Measurements from ENCODE around the gene ELMOD1. TPM values are rescaled to one million over a fixed set of nuclear protein-coding genes. Genes with fewer than 3 reads are reported as not detected.
A peak's percentile ranks its signal among the peaks of the same experiment; 100 is the strongest.
"Not testable (repeated sequence)": the region's sequence is repeated elsewhere in the genome, so short reads cannot be mapped to it uniquely, and the experiment has no call there.

ELMOD1 gene
- total and polyA plus RNA-seq, 10 of the 15 experiments (the other 5 are each of a cell fraction or from before 2014, with no cell fraction given): not detected

DNA sequence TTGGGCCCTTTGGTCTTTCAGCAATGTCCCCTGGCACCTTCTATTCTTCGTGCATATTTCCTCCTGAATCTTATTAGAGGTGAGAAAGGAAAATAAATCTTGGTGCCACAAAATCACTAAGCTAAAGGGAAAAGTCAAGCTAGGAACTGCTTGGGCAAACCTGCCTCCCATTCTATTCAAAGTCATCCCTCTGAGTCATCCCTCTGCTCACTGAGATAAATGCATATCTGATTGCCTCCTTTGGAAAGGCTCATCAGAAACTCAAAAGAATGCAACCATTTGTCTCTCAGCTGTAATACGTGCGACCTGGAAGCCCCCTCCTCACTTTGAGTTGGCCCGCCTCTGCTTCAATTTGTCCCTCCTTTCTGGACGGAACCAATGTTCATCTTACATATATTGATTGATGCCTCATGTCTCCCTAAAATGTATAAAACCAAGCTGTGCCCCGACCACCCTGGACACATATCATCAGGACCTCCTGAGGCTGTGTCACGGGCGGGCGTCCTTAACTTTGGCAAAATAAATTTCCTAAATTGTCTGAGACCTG, 24.9 kb upstream of the ELMOD1 start:
- H3K36me3 ChIP-seq (ENCODE audit: control insufficient read depth in 2 of 2, insufficient read depth in 2 of 2, low read length in 1 of 2); in situ Hi-C loops (cut with MboI); ATAC-seq; FAIRE-seq; DNase-seq (ENCODE audit: low read depth, low spot score); H4K20me1 ChIP-seq (ENCODE audit: control insufficient read depth, insufficient read depth); H3K9me3 ChIP-seq (replicated peaks; ENCODE audit: control insufficient read depth, insufficient read depth, low read length); H3K27me3 ChIP-seq (replicated peaks in 1 of 2; ENCODE audit: control insufficient read depth in 2 of 2, insufficient read depth in 2 of 2, low read length in 1 of 2): not testable (repeated sequence)
- ChIA-PET CTCF (interaction anchor here (0.6 to 21.8 kb wide), 8 partner anchors 11 to 315 kb away, joined by 3 to 536 read pairs (median 50); no protein-coding TSS in a partner anchor), RAD21 (ENCODE audit: unreplicated experiment) (interaction anchor here (1.6 to 10.5 kb wide), 4 partner anchors 13 to 205 kb away, joined by 4 to 120 read pairs (median 6); no protein-coding TSS in a partner anchor), POLR2A (interaction anchor here (0.8 kb wide), 1 partner anchor 101 kb away, joined by 3 read pairs; no protein-coding TSS in a partner anchor), SMC1A (ENCODE audit: uncharacterized antibody, unreplicated experiment) (interaction anchor here (0.8 to 11.1 kb wide), 9 partner anchors 9 to 175 kb away, joined by 3 to 249 read pairs (median 6); no protein-coding TSS in a partner anchor)
- H3K27ac ChIP-seq (ENCODE audit: control insufficient read depth, insufficient read depth): peak overlapping the region; percentile 89
- H3K4me3 ChIP-seq: peak overlapping the region; percentile 71
- TSS peak; percentile 81 for BruUV-seq (replicated peaks)
- peak overlapping the region; percentile 99 for H2AFZ ChIP-seq (ENCODE audit: control insufficient read depth, low read depth, low read length)
- H3K79me2 ChIP-seq (ENCODE audit: control insufficient read depth, insufficient read depth, low read length): peaks cover 22% of the 10 kb centered on the region
- H3K9ac ChIP-seq (ENCODE audit: control insufficient read depth, insufficient read depth, low read length): peak overlapping the region; percentile 94
- intact Hi-C loops (cut with micrococcal nuclease; ENCODE audit: unreplicated experiment): loop anchor here (2.0 to 10.0 kb wide), 3 partner anchors 293 to 439 kb away; partner anchors contain the start of genes CUL5 and SLC35F2
- 58% methylated on average over 9 of the region's 9 CpGs for WGBS (ENCODE audit: insufficient coverage, insufficient replicate concordance, low lambda C conversion rate, missing lambda C conversion rate)
- peaks cover 25% of the 10 kb centered on the region for H3K4me1 ChIP-seq (ENCODE audit: control insufficient read depth, insufficient read depth, low read length)
- H3K4me2 ChIP-seq (ENCODE audit: control insufficient read depth, insufficient read depth): peak overlapping the region; percentile 81

DNA sequence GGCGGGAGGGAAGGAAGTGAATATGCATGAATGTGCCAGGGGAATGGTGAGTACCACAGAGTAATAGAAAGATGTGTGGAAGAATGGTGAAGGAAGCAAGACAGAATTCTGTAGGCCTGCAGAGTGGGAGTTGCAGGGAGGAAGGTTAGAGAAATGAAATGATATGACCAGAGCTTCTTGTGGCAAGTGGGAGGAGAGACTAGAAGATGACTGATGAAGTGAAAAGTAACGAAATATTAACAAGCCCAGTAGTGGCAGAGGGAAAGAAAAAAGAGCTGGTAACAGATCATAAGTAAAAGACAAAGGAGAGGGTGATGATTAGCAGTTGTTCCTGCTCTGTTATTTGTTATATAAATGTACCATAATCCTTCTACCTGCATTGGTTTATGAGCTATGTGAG, 24.4 kb upstream of the ELMOD1 start:
- no peak overlapping the region for H3K9ac ChIP-seq (ENCODE audit: control insufficient read depth, insufficient read depth, low read length)
- peaks cover 25% of the 10 kb centered on the region for H3K4me1 ChIP-seq (ENCODE audit: control insufficient read depth, insufficient read depth, low read length)
- peaks cover 22% of the 10 kb centered on the region for H3K79me2 ChIP-seq (ENCODE audit: control insufficient read depth, insufficient read depth, low read length)
- DNase-seq (ENCODE audit: low read depth, low spot score) (no peak), ATAC-seq (no peak), FAIRE-seq (no peak)
- no TSS peak for BruUV-seq (replicated peaks)
- no peaks in the 10 kb centered on the region for H3K27me3 ChIP-seq (replicated peaks in 1 of 2; ENCODE audit: control insufficient read depth in 2 of 2, insufficient read depth in 2 of 2, low read length in 1 of 2)
- intact Hi-C loops (cut with micrococcal nuclease; ENCODE audit: unreplicated experiment) (loop anchor here (10.0 kb wide), 2 partner anchors 328 to 438 kb away; partner anchors contain the start of gene CUL5), in situ Hi-C loops (cut with MboI) (no loop called here)
- no peak overlapping the region for H3K4me2 ChIP-seq (ENCODE audit: control insufficient read depth, insufficient read depth)
- H2AFZ ChIP-seq (ENCODE audit: control insufficient read depth, low read depth, low read length): no peak overlapping the region; the same call in 1 of the 2 replicates
- ChIA-PET SMC1A (ENCODE audit: uncharacterized antibody, unreplicated experiment) (interaction anchor here (1.1 to 11.1 kb wide), 8 partner anchors 8 to 119 kb away, joined by 3 to 249 read pairs (median 6); no protein-coding TSS in a partner anchor), POLR2A (interaction anchor here (0.8 kb wide), 1 partner anchor 101 kb away, joined by 3 read pairs; no protein-coding TSS in a partner anchor), CTCF (interaction anchor here (1.0 to 21.8 kb wide), 8 partner anchors 10 to 204 kb away, joined by 3 to 536 read pairs (median 34); no protein-coding TSS in a partner anchor), RAD21 (ENCODE audit: unreplicated experiment) (interaction anchor here (1.0 to 10.5 kb wide), 5 partner anchors 13 to 204 kb away, joined by 3 to 120 read pairs (median 6); no protein-coding TSS in a partner anchor)
- H3K9me3 ChIP-seq (replicated peaks; ENCODE audit: control insufficient read depth, insufficient read depth, low read length): no peaks in the 10 kb centered on the region
- H4K20me1 ChIP-seq (ENCODE audit: control insufficient read depth, insufficient read depth): no peaks in the 10 kb centered on the region
- H3K36me3 ChIP-seq (ENCODE audit: control insufficient read depth in 2 of 2, insufficient read depth in 2 of 2, low read length in 1 of 2): no peaks in the 10 kb centered on the region
- 57% methylated on average over 2 of the region's 2 CpGs for WGBS (ENCODE audit: insufficient coverage, insufficient replicate concordance, low lambda C conversion rate, missing lambda C conversion rate)
- no peak overlapping the region for H3K27ac ChIP-seq (ENCODE audit: control insufficient read depth, insufficient read depth)
- no peak overlapping the region for H3K4me3 ChIP-seq
- TF ChIP-seq CBX3 (IDR thresholded peaks at IDR 0.05; ENCODE audit: borderline replicate concordance, low read depth) (no peak), STAT3 (IDR thresholded peaks at IDR 0.05; ENCODE audit: low read depth, low read length) (no peak), SREBF1 (IDR thresholded peaks at IDR 0.05; ENCODE audit: low read length) (no peak), YBX1 (IDR thresholded peaks at IDR 0.05) (no peak), WRNIP1 (IDR thresholded peaks at IDR 0.05; ENCODE audit: borderline replicate concordance, low read depth, low read length) (no peak), MTA3 (IDR thresholded peaks at IDR 0.05; ENCODE audit: borderline replicate concordance, low read length) (no peak), SUPT20H (IDR thresholded peaks at IDR 0.05; ENCODE audit: borderline replicate concordance, control insufficient read depth, low read depth, low read length) (no peak), IKZF2 (IDR thresholded peaks at IDR 0.05) (no peak), NR2C2 (IDR thresholded peaks at IDR 0.05; ENCODE audit: borderline replicate concordance, control insufficient read depth, insufficient read length, low read depth) (no peak), CHD1 (IDR thresholded peaks at IDR 0.05; ENCODE audit: low read depth, low read length) (no peak)
- TF ChIP-seq, protein P1, sequence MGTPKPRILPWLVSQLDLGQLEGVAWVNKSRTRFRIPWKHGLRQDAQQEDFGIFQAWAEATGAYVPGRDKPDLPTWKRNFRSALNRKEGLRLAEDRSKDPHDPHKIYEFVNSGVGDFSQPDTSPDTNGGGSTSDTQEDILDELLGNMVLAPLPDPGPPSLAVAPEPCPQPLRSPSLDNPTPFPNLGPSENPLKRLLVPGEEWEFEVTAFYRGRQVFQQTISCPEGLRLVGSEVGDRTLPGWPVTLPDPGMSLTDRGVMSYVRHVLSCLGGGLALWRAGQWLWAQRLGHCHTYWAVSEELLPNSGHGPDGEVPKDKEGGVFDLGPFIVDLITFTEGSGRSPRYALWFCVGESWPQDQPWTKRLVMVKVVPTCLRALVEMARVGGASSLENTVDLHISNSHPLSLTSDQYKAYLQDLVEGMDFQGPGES (IDR thresholded peaks at IDR 0.05): no peak
- TF ChIP-seq, protein P2, sequence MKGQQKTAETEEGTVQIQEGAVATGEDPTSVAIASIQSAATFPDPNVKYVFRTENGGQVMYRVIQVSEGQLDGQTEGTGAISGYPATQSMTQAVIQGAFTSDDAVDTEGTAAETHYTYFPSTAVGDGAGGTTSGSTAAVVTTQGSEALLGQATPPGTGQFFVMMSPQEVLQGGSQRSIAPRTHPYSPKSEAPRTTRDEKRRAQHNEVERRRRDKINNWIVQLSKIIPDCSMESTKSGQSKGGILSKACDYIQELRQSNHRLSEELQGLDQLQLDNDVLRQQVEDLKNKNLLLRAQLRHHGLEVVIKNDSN (IDR thresholded peaks at IDR 0.05; ENCODE audit: borderline replicate concordance, extremely low read length, insufficient read depth, low read depth, low read length): no peak
- TF ChIP-seq, protein P3, sequence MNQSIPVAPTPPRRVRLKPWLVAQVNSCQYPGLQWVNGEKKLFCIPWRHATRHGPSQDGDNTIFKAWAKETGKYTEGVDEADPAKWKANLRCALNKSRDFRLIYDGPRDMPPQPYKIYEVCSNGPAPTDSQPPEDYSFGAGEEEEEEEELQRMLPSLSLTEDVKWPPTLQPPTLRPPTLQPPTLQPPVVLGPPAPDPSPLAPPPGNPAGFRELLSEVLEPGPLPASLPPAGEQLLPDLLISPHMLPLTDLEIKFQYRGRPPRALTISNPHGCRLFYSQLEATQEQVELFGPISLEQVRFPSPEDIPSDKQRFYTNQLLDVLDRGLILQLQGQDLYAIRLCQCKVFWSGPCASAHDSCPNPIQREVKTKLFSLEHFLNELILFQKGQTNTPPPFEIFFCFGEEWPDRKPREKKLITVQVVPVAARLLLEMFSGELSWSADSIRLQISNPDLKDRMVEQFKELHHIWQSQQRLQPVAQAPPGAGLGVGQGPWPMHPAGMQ (IDR thresholded peaks at IDR 0.05; ENCODE audit: borderline replicate concordance): no peak

Data from GM12878 (cell line).